CD4-positive, alpha-beta T cell (primary cell): ENCODE results near the gene DCLRE1B. TPM values are rescaled to one million over a fixed set of nuclear protein-coding genes. Genes with fewer than 3 reads are reported as not detected.

Experiments used
- ATAC-seq: fragments of 200-7000 bp; cut with Tn5 transposase; one replicate; pipeline ENCODE4 v1.10.0; 2022; ENCODE audit warnings: mild to moderate bottlenecking; ENCODE audit not compliant: poor library complexity
- CTCF ChIA-PET: fragments of 350-600 bp; sonication (Branson Sonifier 250); formaldehyde crosslinking; loops from one replicate; lab custom pipeline; 2021; ENCODE audit warnings: antibody characterized with exemption, inconsistent platforms; lab: Charles Lee
- POLR2A ChIA-PET: fragments of 350-600 bp; sonication (Branson Sonifier 250); formaldehyde crosslinking; loops from one replicate; lab custom pipeline; 2021; ENCODE audit warnings: antibody characterized with exemption, inconsistent platforms; lab: Charles Lee
- DNase-seq, 14 experiments: peaks; one replicate each; pipeline ENCODE4 v3.0.0-alpha.2; 2013 to 2020; ENCODE audit warnings: mixed read lengths in 2 of 14
- H3K27ac ChIP-seq, 2 donors: one replicate each; pipeline versions ENCODE4 v1.5.1 to v1.7.0; 2013; ENCODE audit warnings: low read length in 2 of 2, low read depth in 1 of 2, mild to moderate bottlenecking in 1 of 2
- H3K27me3 ChIP-seq, 2 experiments: 1 replicate in 1 of 2; 2 replicates in 1 of 2; pipeline versions ENCODE4 v1.6.1 to v1.7.0; 2013; ENCODE audit warnings: low read length in 2 of 2, control low read depth in 1 of 2, mild to moderate bottlenecking in 1 of 2, moderate library complexity in 1 of 2; ENCODE audit not compliant: insufficient read depth in 2 of 2, control insufficient read depth in 1 of 2
- H3K36me3 ChIP-seq: one replicate; pipeline ENCODE4 v1.6.1; 2013; ENCODE audit warnings: low read length, control low read depth; ENCODE audit not compliant: insufficient read depth
- H3K4me1 ChIP-seq: one replicate; pipeline ENCODE4 v1.6.1; 2013; ENCODE audit warnings: low read length, control low read depth; ENCODE audit not compliant: insufficient read depth
- H3K4me3 ChIP-seq: one replicate; pipeline ENCODE4 v1.5.1; 2013; ENCODE audit warnings: mild to moderate bottlenecking, low read length, moderate library complexity
- H3K9me3 ChIP-seq, 2 experiments: 1 replicate in 1 of 2; 2 replicates in 1 of 2; pipeline versions ENCODE4 v1.6.1 to v1.7.0; 2013; ENCODE audit warnings: low read length in 2 of 2, mild to moderate bottlenecking in 2 of 2, control low read depth in 1 of 2, moderate library complexity in 1 of 2; ENCODE audit not compliant: control insufficient read depth in 1 of 2, insufficient read depth in 1 of 2
- H3K27ac Mint-ChIP-seq: one replicate; pipeline ENCODE4 v1.8.0; 2020; ENCODE audit warnings: mixed read lengths
- H3K27me3 Mint-ChIP-seq: one replicate; pipeline ENCODE4 v1.8.0; 2021; ENCODE audit warnings: mixed read lengths
- H3K36me3 Mint-ChIP-seq: one replicate; pipeline ENCODE4 v1.8.0; 2021; ENCODE audit warnings: low read depth, mixed read lengths
- H3K4me1 Mint-ChIP-seq: one replicate; pipeline ENCODE4 v1.8.0; 2021; ENCODE audit warnings: low read depth, mixed read lengths
- H3K4me3 Mint-ChIP-seq: one replicate; pipeline ENCODE4 v1.8.0; 2020; ENCODE audit warnings: mild to moderate bottlenecking, mixed read lengths
- H3K9me3 Mint-ChIP-seq: one replicate; pipeline ENCODE4 v1.8.0; 2020; ENCODE audit warnings: mixed read lengths
- CTCF ChIP-seq: fragments of 200-600 bp; IDR thresholded peaks from one replicate; pipeline ENCODE4 v1.8.0; 2022; ENCODE audit warnings: antibody characterized with exemption, mild to moderate bottlenecking
- intact Hi-C, 2 experiments: fragments of 100-400 bp; cut with DNase I in 1 of 2; cut with micrococcal nuclease in 1 of 2; formaldehyde crosslinking; loops; one replicate each; pipeline versions ENCODE4 v1.15.1 to v1.9.0; 2023 to 2025; cut with DNase I, micrococcal nuclease
- total RNA-seq, 174 experiments: library from RNA in 2 of 174; stranded (reverse) in 2 of 174; gene quantifications; one replicate each; pipeline ENCODE4 v1.2.3 and lab custom pipeline; 2021 to 2026

The DCLRE1B gene
- total RNA-seq, 2 experiments from 2014 or later, result 6.4 to 6.8 TPM

- H3K9me3 Mint-ChIP-seq, result no peaks in the 10 kb centered on the region
- DNase-seq (no peak), ATAC-seq (no peak)
- Histone ChIP-seq H3K27me3 (no peaks in the 10 kb centered on the region), H3K9me3 (no peaks in the 10 kb centered on the region), H3K4me3 (no peak overlapping the region), H3K4me1 (peaks cover 51% of the 10 kb centered on the region), H3K27ac (peak overlapping the region in 1 of 2 donors; percentile 29), H3K36me3 (peaks cover 22% of the 10 kb centered on the region)
- ChIA-PET CTCF (interaction anchor here (1.3 to 5.7 kb wide), 3 partner anchors 7 to 46 kb away, joined by 3 to 56 read pairs (median 4); partner anchors contain the start of gene HIPK1), POLR2A (interaction anchor here (1.4 to 10.2 kb wide), 3 partner anchors 13 to 134 kb away, joined by 5 to 245 read pairs (median 15); partner anchors contain the start of genes AP4B1, HIPK1 and RSBN1)
- no peak overlapping the region for H3K4me3 Mint-ChIP-seq
- peak overlapping the region; percentile 89 for H3K27ac Mint-ChIP-seq
- intact Hi-C loops, result loop anchor here in 1 of 2 experiments (5.0 kb wide), 1 partner anchor 108 kb away; no protein-coding TSS in a partner anchor
- H3K4me1 Mint-ChIP-seq, result peaks cover 77% of the 10 kb centered on the region
- TF ChIP-seq CTCF, result no peak
- H3K27me3 Mint-ChIP-seq, result no peaks in the 10 kb centered on the region
- H3K36me3 Mint-ChIP-seq, result peaks cover 56% of the 10 kb centered on the region
Measured at GRCh38 chr1:113945329-113945728, 40.2 kb downstream of the DCLRE1B start.

GRCh38 chr1:113946112-113946511, 41.0 kb downstream of the DCLRE1B start:
- peaks cover 77% of the 10 kb centered on the region for H3K4me1 Mint-ChIP-seq
- ChIA-PET CTCF (interaction anchor here (1.2 to 5.7 kb wide), 6 partner anchors 8 to 47 kb away, joined by 3 to 56 read pairs (median 3); partner anchors contain the start of gene HIPK1), POLR2A (interaction anchor here (1.4 to 10.2 kb wide), 6 partner anchors 10 to 134 kb away, joined by 5 to 245 read pairs (median 13); partner anchors contain the start of genes AP4B1, DCLRE1B, HIPK1 and RSBN1)
- DNase-seq (peak in 3 of 14 experiments; percentile 27 to 36 (median 30)), ATAC-seq (peak; percentile 45)
- Histone ChIP-seq H3K36me3 (peaks cover 16% of the 10 kb centered on the region), H3K9me3 (no peaks in the 10 kb centered on the region), H3K27me3 (no peaks in the 10 kb centered on the region), H3K4me1 (peaks cover 47% of the 10 kb centered on the region), H3K4me3 (no peak overlapping the region), H3K27ac (peak overlapping the region; percentile 29 to 77)
- intact Hi-C loops, result loop anchor here in 1 of 2 experiments (2.0 to 5.0 kb wide), 2 partner anchors 15 to 109 kb away; no protein-coding TSS in a partner anchor
- H3K36me3 Mint-ChIP-seq, result peaks cover 49% of the 10 kb centered on the region
- H3K4me3 Mint-ChIP-seq, result peak overlapping the region; percentile 89
- H3K9me3 Mint-ChIP-seq, result no peaks in the 10 kb centered on the region
- no peak for TF ChIP-seq CTCF
- peak overlapping the region; percentile 89 for H3K27ac Mint-ChIP-seq
- H3K27me3 Mint-ChIP-seq, result no peaks in the 10 kb centered on the region

- Mint-ChIP-seq H3K4me3 (peak overlapping the region; percentile 89), H3K4me1 (peaks cover 80% of the 10 kb centered on the region), H3K36me3 (peaks cover 51% of the 10 kb centered on the region), H3K27me3 (no peaks in the 10 kb centered on the region), H3K27ac (peak overlapping the region; percentile 89), H3K9me3 (no peaks in the 10 kb centered on the region)
- Histone ChIP-seq H3K27me3 (no peaks in the 10 kb centered on the region), H3K27ac (peak overlapping the region; percentile 66 to 77), H3K4me1 (peaks cover 47% of the 10 kb centered on the region), H3K9me3 (no peaks in the 10 kb centered on the region), H3K4me3 (peak overlapping the region; percentile 24), H3K36me3 (peaks cover 10% of the 10 kb centered on the region)
- intact Hi-C loops, result loop anchor here in 1 of 2 experiments (1.0 to 5.0 kb wide), 3 partner anchors 8 to 110 kb away; no protein-coding TSS in a partner anchor
- ChIA-PET POLR2A (interaction anchor here (0.7 to 10.2 kb wide), 6 partner anchors 9 to 1328 kb away, joined by 3 to 245 read pairs (median 13); partner anchors contain the start of genes AP4B1, DCLRE1B, HIPK1 and RSBN1), CTCF (interaction anchor here (0.5 to 5.7 kb wide), 9 partner anchors 9 to 874 kb away, joined by 3 to 56 read pairs (median 3); partner anchors contain the start of genes HIPK1 and LRIG2)
- ATAC-seq, result peak; percentile 27
- no peak for DNase-seq
- no peak for TF ChIP-seq CTCF
Measured at GRCh38 chr1:113946678-113947387, 41.7 kb downstream of the DCLRE1B start.
